HG03558 (cell line): Measurements from ENCODE around the gene FAM107B.

Source experiments
- ATAC-seq: cut with Tn5 transposase; IDR thresholded peaks from one replicate; pipeline ENCODE4 v1.9.1; 2021; ENCODE audit warnings: moderate number of reproducible peaks; ENCODE audit not compliant: unreplicated experiment; ENCODE audit errors: extremely low read depth

FAM107B gene

DNA sequence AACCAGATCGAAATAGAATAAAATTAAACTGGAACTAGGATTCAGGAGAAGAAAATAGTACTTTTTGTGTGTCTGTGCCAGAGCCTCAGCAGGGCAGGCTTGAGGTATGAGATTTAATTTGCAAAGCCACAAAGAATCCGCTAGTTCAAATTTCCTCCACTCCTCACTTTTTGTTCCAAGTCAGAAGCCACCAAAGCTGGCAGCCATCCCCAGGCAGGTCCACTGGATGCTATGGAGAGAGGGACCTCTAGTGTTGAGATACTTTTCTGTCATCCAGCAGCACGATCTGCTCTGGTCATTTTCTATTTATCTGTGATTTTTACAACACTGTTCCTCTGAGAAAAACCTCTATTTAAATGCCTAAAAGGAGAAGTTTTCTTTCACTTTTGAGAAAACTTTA, 296.1 kb downstream of the FAM107B start:
- ATAC-seq, result no peak

DNA sequence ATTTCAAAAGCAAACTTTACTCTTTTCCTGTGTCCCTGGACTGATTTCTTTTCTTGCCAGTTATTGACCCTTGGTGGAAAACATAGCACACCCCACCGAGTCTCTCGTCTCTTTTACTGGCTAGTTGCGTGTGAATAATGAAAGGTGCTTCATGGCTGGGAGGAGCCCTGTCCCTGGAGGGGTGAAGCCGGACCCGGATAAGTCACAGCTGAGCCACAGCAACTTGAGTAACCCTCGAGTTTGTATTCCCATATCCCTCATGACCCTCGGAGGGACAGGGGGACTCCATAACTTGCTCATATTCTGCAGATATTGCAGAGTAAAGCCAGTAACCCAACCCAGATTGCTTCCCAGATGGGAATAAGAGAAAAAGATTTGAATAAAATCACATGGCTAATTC, 296.5 kb downstream of the FAM107B start:
- ATAC-seq, result no peak

DNA sequence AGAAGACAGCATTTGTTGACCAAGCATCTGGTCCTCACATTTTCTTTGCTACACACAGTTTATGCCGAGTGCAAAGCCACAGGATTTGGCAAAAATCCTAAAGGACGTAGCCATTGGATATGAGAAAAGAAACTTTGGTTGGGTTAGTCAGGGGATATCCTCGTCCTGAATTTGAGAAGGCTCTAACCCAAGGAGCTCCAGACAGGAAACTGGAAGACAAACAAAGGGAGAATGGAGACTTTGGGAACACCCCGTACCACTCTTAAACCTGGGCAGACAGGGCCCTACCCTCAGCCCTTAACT, 297.3 kb downstream of the FAM107B start:
- ATAC-seq, result no peak

DNA sequence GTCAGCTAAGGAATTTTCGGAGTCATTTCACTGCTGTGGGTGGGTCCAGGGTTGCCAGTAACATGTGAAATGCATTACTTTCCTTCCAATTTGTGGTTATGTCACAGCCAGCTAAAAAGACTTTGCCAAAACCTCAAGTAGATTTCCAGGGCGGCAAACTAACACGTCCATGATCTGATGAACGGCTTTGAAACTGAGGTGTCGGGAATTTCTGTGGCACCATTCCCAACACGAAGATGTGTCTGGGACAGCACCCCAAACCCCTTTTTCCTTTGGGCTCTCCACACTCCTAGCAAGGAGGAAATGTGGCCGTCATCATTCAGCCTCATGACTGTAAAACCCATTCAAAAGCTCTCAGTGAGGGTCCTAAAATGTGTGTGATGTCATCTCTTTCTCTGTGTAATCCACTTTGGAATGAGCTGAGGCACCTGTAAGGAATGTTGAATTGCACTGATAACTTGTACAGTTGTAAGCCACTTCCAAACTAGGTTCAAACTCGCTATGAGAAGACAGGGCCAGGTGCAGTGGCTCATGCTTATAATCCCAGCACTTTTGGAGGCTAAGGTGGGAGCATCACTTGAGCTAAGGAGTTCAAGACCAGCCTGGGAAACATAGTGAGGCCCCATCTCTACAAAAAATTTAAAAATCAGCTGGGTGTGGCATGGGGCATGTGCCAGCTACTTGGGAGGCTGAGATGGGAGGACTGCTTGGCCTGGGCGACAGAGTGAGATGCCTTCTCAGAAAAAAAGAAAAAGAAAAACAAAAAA, 297.9 kb downstream of the FAM107B start:
- ATAC-seq, result no peak

DNA sequence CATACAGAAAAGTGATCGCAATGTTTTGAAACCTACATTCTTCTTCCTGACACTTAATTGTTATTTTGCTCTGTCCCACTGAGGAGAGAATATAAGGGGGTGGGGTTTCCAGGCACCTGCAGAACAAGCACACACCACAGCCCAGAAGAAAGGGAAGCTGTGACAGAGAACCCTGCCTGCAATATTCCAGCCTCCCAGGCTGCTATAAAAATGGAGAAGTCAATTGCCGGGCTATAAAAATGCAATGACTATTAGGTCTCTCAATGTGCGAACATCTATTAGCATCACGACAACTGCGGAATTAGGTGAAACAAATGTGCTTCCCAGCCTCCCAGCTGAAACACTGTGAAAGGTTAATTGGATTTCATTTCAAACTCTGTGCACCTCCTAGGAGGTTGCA, 298.7 kb downstream of the FAM107B start:
- ATAC-seq, result no peak

DNA sequence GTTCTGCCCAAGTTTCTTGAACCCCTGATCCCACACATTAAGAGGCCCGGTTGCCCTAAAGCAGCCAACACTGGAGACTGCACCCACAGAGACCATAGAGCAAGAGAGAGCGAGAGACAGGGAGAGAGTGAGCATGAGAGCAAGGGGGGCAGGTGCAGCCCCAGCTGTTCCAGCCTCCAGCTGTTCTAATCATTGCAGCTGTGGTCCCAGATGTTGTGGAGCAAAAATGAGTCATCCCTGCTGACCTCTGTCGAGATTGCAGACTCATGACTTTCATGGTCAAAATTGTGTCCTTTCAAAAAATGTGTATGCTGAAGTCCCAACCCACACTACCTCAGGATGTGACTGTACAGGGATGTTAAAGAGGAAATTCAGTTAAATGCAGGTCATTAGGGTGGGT, 300.0 kb downstream of the FAM107B start:
- no peak for ATAC-seq

DNA sequence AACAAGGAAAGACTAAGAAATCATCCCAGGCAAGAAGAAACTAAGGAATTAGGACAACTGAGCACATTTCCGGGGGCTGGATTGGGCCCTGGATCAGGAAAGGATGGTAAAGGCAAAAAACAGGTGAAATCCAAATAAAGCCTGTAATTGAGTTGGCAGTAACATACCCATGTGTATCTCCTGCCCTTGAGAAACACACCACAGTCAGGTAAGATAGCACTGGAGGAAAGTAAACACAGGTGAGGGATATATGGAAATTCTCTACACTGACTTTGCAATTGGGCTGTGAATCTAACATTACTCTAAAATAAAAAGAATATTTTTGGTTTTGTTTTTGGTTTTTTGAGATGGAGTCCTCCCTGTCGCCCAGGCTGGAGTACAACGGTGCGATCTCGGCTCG, 303.8 kb downstream of the FAM107B start:
- no peak for ATAC-seq

DNA sequence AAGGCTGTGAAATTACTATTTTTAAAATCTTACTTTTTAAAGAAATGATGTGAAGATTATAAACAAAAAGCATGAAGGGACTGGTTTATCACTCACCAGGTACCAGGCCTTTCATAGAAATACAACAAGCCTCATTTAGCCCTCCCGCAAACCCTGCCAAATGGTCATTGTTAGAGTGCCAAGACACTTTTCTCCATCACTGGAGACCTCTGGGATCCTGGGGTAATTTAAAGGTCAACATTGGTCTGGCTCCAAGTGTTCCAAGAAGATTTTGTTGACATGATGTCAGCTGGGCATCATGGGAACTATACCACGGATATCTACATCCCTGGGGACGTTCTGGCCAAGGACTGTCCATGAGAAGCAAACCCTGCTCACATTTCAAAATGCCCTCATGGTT, 306.0 kb downstream of the FAM107B start:
- no peak for ATAC-seq
